ENCODE results near the gene SETBP1. TPM values are rescaled to one million over a fixed set of nuclear protein-coding genes. Genes with fewer than 3 reads are reported as not detected.

SETBP1 gene
- total and polyA plus RNA-seq, 7 experiments from 2014 or later = 0.08 to 12.5 (median 2.5) TPM; not detected in 2

GRCh38 chr18:44770641-44771040 is 90.0 kb downstream of the SETBP1 start:
- CTCF ChIA-PET = no interaction called here
- Mint-ChIP-seq H3K36me3 (peaks cover 0 to 11% (median 0%) of the 10 kb centered on the region in 5 donors), H3K9me3 (peaks cover 0 to 1% (median 0%) of the 10 kb centered on the region in 11 donors), H3K4me1 (peaks cover 0 to 9% (median 0%) of the 10 kb centered on the region in 7 donors), H3K27me3 (peaks cover 0 to 34% (median 0%) of the 10 kb centered on the region in 5 donors), H3K27ac (no peak overlapping the region), H3K4me3 (no peak overlapping the region)
- Histone ChIP-seq H3K27ac (ENCODE audit: low read depth, low read length) (no peak overlapping the region), H3K36me3 (ENCODE audit: control insufficient read depth in 2 of 3, insufficient read depth in 3 of 3, low read length in 3 of 3) (no peaks in the 10 kb centered on the region), H3K9me3 (ENCODE audit: control insufficient read depth in 2 of 3, low read length in 3 of 3) (no peaks in the 10 kb centered on the region), H3K4me1 (ENCODE audit: control insufficient read depth in 2 of 2, insufficient read depth in 2 of 2, low read length in 2 of 2) (no peaks in the 10 kb centered on the region), H3K27me3 (ENCODE audit: control insufficient read depth in 2 of 2, insufficient read depth in 2 of 2, low read length in 2 of 2) (no peaks in the 10 kb centered on the region), H3K4me3 (ENCODE audit: low read length) (no peak overlapping the region)
- intact Hi-C loops (cut with micrococcal nuclease) = no loop called here
- POLR2A ChIA-PET = no interaction called here
- DNase-seq = no peak
- ATAC-seq = no peak

- Histone ChIP-seq H3K27me3 (ENCODE audit: control insufficient read depth in 2 of 2, insufficient read depth in 2 of 2, low read length in 2 of 2) (no peaks in the 10 kb centered on the region), H3K9me3 (ENCODE audit: control insufficient read depth in 2 of 3, low read length in 3 of 3) (no peaks in the 10 kb centered on the region), H3K27ac (ENCODE audit: low read depth, low read length) (no peak overlapping the region), H3K4me1 (ENCODE audit: control insufficient read depth in 2 of 2, insufficient read depth in 2 of 2, low read length in 2 of 2) (no peaks in the 10 kb centered on the region), H3K4me3 (ENCODE audit: low read length) (no peak overlapping the region), H3K36me3 (ENCODE audit: control insufficient read depth in 2 of 3, insufficient read depth in 3 of 3, low read length in 3 of 3) (no peaks in the 10 kb centered on the region)
- ChIA-PET POLR2A (no interaction called here), CTCF (no interaction called here)
- Mint-ChIP-seq H3K4me3 (no peak overlapping the region), H3K9me3 (peaks cover 0 to 1% (median 0%) of the 10 kb centered on the region in 11 donors), H3K27ac (no peak overlapping the region), H3K36me3 (peaks cover 0 to 6% (median 0%) of the 10 kb centered on the region in 5 donors), H3K27me3 (peaks cover 0 to 35% (median 3%) of the 10 kb centered on the region in 5 donors), H3K4me1 (peaks cover 0 to 9% (median 0%) of the 10 kb centered on the region in 7 donors)
- intact Hi-C loops (cut with micrococcal nuclease) = no loop called here
- no peak for ATAC-seq
- no peak for DNase-seq
Observed at GRCh38 chr18:44771572-44771955, 90.9 kb downstream of the SETBP1 start.

- Mint-ChIP-seq H3K27ac (no peak overlapping the region), H3K4me3 (no peak overlapping the region), H3K4me1 (peaks cover 0 to 9% (median under 1%) of the 10 kb centered on the region in 7 donors), H3K9me3 (peaks cover 0 to 1% (median 0%) of the 10 kb centered on the region in 11 donors), H3K27me3 (peaks cover 0 to 31% (median 3%) of the 10 kb centered on the region in 5 donors), H3K36me3 (peaks cover 0 to 5% (median 0%) of the 10 kb centered on the region in 5 donors)
- intact Hi-C loops (cut with micrococcal nuclease) = no loop called here
- Histone ChIP-seq H3K36me3 (ENCODE audit: control insufficient read depth in 2 of 3, insufficient read depth in 3 of 3, low read length in 3 of 3) (no peaks in the 10 kb centered on the region), H3K4me3 (ENCODE audit: low read length) (no peak overlapping the region), H3K9me3 (ENCODE audit: control insufficient read depth in 2 of 3, low read length in 3 of 3) (no peaks in the 10 kb centered on the region), H3K27me3 (ENCODE audit: control insufficient read depth in 2 of 2, insufficient read depth in 2 of 2, low read length in 2 of 2) (no peaks in the 10 kb centered on the region), H3K4me1 (ENCODE audit: control insufficient read depth in 2 of 2, insufficient read depth in 2 of 2, low read length in 2 of 2) (no peaks in the 10 kb centered on the region), H3K27ac (ENCODE audit: low read depth, low read length) (no peak overlapping the region)
- ChIA-PET POLR2A (no interaction called here), CTCF (no interaction called here)
- ATAC-seq = no peak
- DNase-seq = no peak
Observed at GRCh38 chr18:44771956-44772917, 91.5 kb downstream of the SETBP1 start.

GRCh38 chr18:44773640-44774155 is 93.0 kb downstream of the SETBP1 start:
- Mint-ChIP-seq H3K9me3 (peaks cover 0 to 3% (median 0%) of the 10 kb centered on the region in 11 donors), H3K36me3 (peaks cover 0 to 5% (median 0%) of the 10 kb centered on the region in 5 donors), H3K27me3 (peaks cover 0 to 23% (median 0%) of the 10 kb centered on the region in 5 donors), H3K27ac (no peak overlapping the region), H3K4me3 (no peak overlapping the region), H3K4me1 (peaks cover 0 to 9% (median 4%) of the 10 kb centered on the region in 7 donors)
- no peaks in the 10 kb centered on the region for H3K9me3 ChIP-seq (ENCODE audit: control insufficient read depth in 2 of 3, low read length in 3 of 3)
- H3K4me3 ChIP-seq (ENCODE audit: low read length) = no peak overlapping the region
- H3K4me1 ChIP-seq (ENCODE audit: control insufficient read depth in 2 of 2, insufficient read depth in 2 of 2, low read length in 2 of 2) = no peaks in the 10 kb centered on the region
- CTCF ChIA-PET = no interaction called here
- intact Hi-C loops (cut with micrococcal nuclease) = no loop called here
- no peaks in the 10 kb centered on the region for H3K36me3 ChIP-seq (ENCODE audit: control insufficient read depth in 2 of 3, insufficient read depth in 3 of 3, low read length in 3 of 3)
- H3K27ac ChIP-seq (ENCODE audit: low read depth, low read length) = no peak overlapping the region
- no peaks in the 10 kb centered on the region for H3K27me3 ChIP-seq (ENCODE audit: control insufficient read depth in 2 of 2, insufficient read depth in 2 of 2, low read length in 2 of 2)
- POLR2A ChIA-PET = no interaction called here
- no peak for DNase-seq
- ATAC-seq = no peak

- no peak overlapping the region for H3K27ac Mint-ChIP-seq
- CTCF ChIA-PET = no interaction called here
- POLR2A ChIA-PET = no interaction called here
Observed at GRCh38 chr18:44774191-44774590, 93.5 kb downstream of the SETBP1 start.

GRCh38 chr18:44777457-44778192 is 96.9 kb downstream of the SETBP1 start:
- no peaks in the 10 kb centered on the region for H3K36me3 ChIP-seq (ENCODE audit: control insufficient read depth in 2 of 3, insufficient read depth in 3 of 3, low read length in 3 of 3)
- ATAC-seq (no peak), DNase-seq (no peak)
- Mint-ChIP-seq H3K27ac (no peak overlapping the region), H3K9me3 (peaks cover 0 to 3% (median 0%) of the 10 kb centered on the region in 11 donors), H3K4me3 (no peak overlapping the region), H3K27me3 (peaks cover 3 to 35% (median 7%) of the 10 kb centered on the region in 5 donors), H3K36me3 (peaks cover 0 to 2% (median 0%) of the 10 kb centered on the region in 5 donors), H3K4me1 (peaks cover 0 to 6% (median 0%) of the 10 kb centered on the region in 7 donors)
- H3K27ac ChIP-seq (ENCODE audit: low read depth, low read length) = no peak overlapping the region
- intact Hi-C loops (cut with micrococcal nuclease) = no loop called here
- H3K4me1 ChIP-seq (ENCODE audit: control insufficient read depth in 2 of 2, insufficient read depth in 2 of 2, low read length in 2 of 2) = no peaks in the 10 kb centered on the region
- CTCF ChIA-PET = no interaction called here
- H3K27me3 ChIP-seq (ENCODE audit: control insufficient read depth in 2 of 2, insufficient read depth in 2 of 2, low read length in 2 of 2) = no peaks in the 10 kb centered on the region
- no peaks in the 10 kb centered on the region for H3K9me3 ChIP-seq (ENCODE audit: control insufficient read depth in 2 of 3, low read length in 3 of 3)
- POLR2A ChIA-PET = interaction anchor here (0.8 kb wide), 1 partner anchor 1823 kb away, joined by 3 read pairs; no protein-coding TSS in a partner anchor
- H3K4me3 ChIP-seq (ENCODE audit: low read length) = no peak overlapping the region

More at GRCh38 chr18:44774191-44774590, 93.5 kb downstream of the SETBP1 start:
- no peaks in the 10 kb centered on the region for H3K9me3 ChIP-seq (ENCODE audit: control insufficient read depth in 2 of 3, low read length in 3 of 3)
- no peak overlapping the region for H3K27ac ChIP-seq (ENCODE audit: low read depth, low read length)
- peaks cover 0 to 22% (median under 1%) of the 10 kb centered on the region in 5 donors for H3K27me3 Mint-ChIP-seq
- no peaks in the 10 kb centered on the region for H3K4me1 ChIP-seq (ENCODE audit: control insufficient read depth in 2 of 2, insufficient read depth in 2 of 2, low read length in 2 of 2)
- peaks cover 0 to 4% (median 0%) of the 10 kb centered on the region in 5 donors for H3K36me3 Mint-ChIP-seq
- intact Hi-C loops (cut with micrococcal nuclease) = no loop called here
- ATAC-seq (no peak), DNase-seq (no peak)
- peaks cover 0 to 12% (median 2%) of the 10 kb centered on the region in 7 donors for H3K4me1 Mint-ChIP-seq
- no peaks in the 10 kb centered on the region for H3K27me3 ChIP-seq (ENCODE audit: control insufficient read depth in 2 of 2, insufficient read depth in 2 of 2, low read length in 2 of 2)
- H3K9me3 Mint-ChIP-seq = peaks cover 0 to 3% (median 0%) of the 10 kb centered on the region in 11 donors
- no peak overlapping the region for H3K4me3 Mint-ChIP-seq
- H3K36me3 ChIP-seq (ENCODE audit: control insufficient read depth in 2 of 3, insufficient read depth in 3 of 3, low read length in 3 of 3) = no peaks in the 10 kb centered on the region
- H3K4me3 ChIP-seq (ENCODE audit: low read length) = no peak overlapping the region
